ENCODE results near the gene LAMC3. TPM values are rescaled to one million over a fixed set of nuclear protein-coding genes. Genes with fewer than 3 reads are reported as not detected.
"Not testable (repeated sequence)": the region's sequence is repeated elsewhere in the genome, so short reads cannot be mapped to it uniquely, and the experiment has no call there.

The LAMC3 gene
- polyA plus RNA-seq, 1 donor, result 2.1 TPM

DNA sequence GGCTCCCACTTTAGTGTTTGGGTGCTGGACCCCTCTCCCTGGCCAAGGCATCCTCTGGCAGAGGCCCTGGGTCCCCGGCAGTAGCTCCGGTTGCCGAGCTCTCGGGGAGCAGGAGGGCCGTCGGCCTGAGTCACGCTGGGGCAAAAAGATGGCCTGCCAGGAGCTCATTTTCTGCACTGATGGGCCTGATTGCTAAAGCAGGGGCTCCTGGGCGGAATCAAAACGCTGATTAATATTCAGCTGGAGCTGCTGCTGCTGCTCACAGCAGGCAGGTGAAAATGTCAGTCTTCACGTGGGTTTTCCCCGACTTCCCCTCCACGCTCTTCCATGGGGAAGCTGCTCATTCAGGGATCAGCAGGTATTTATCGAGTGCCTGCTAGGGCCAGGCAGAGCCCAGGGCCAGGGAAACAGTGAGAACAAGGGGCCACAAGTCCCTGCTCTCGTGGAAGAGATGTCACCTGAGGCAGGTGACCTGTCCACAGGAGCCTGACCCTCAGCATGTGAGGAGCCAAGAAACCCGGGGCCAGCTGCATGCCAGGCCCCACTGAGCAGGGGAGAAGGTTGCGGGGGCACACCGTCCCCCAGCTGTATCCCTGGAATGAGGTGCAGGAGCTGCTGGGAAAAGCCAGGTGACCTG is 22.1 kb downstream of the LAMC3 start:
- no peak for DNase-seq

GRCh38 chr9:131031642-131032005 is 22.6 kb downstream of the LAMC3 start:
- DNase-seq, result no peak

GRCh38 chr9:131032384-131032783 is 23.4 kb downstream of the LAMC3 start:
- no peak for DNase-seq

- DNase-seq, result no peak
Observed at GRCh38 chr9:131033269-131034224, 24.6 kb downstream of the LAMC3 start.

GRCh38 chr9:131034268-131034667 is 25.3 kb downstream of the LAMC3 start:
- DNase-seq, result no peak

GRCh38 chr9:131034749-131035148 is 25.8 kb downstream of the LAMC3 start:
- not testable (repeated sequence) for DNase-seq

DNA sequence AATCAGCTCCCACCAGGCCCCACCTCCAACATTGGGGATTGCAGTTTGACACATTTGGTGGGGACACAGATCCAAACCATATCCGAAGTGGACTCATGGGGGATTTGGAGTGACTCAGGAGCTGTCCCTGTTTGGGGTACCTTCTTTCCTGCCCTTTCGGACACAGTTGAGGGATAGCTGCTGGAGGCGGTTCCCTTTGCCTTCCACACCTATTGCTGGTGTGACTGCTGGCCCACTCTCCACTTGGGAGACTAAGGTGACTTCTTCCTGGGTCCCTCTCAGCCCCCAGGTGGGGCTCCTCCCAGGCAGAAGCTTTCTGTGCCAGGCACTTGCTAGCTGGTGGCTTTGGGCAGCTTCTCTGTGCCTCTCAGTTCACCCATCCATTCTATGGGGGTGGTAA is 26.6 kb downstream of the LAMC3 start:
- no peak for DNase-seq

GRCh38 chr9:131036071-131036470 is 27.1 kb downstream of the LAMC3 start:
- DNase-seq, result no peak

DNA sequence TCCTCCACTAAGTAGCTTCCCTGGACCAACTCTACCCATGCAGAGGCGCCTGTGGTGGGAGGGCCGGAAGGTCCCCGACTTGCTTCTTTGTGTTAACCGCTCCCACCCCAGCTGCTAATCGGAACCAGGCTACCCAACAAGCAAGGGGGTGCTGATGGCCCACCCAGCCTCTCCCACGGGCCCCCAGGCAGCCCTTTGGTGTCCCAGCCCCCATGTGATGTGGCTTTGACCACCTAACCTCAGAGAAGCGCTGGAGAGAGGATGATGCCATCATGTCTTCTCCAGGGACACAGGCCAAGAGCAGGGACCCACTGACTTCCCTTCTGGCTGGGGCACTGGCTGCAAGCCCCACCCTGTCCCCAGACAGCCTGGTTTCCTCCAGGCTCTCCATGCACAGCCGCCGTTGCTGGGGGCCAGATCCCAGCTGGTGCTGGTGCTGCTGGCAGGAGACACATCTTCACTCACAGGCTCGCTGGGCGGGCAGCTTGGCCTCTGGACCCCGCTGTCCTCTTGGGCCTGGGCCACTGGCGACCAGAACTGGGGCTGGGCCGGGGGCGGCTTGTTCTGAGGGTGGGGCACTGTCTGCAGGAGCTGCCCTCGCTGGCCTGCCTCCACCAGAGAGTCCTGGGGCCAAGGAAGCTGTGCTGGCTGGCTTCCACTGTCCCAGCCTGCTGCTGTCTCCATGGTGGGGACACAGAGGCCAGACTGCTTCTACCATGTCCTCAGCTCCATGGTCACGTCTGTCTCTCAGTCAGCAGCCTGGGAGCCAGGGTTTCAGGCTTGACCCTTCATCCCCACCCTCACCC is 27.8 kb downstream of the LAMC3 start:
- no peak for DNase-seq

DNA sequence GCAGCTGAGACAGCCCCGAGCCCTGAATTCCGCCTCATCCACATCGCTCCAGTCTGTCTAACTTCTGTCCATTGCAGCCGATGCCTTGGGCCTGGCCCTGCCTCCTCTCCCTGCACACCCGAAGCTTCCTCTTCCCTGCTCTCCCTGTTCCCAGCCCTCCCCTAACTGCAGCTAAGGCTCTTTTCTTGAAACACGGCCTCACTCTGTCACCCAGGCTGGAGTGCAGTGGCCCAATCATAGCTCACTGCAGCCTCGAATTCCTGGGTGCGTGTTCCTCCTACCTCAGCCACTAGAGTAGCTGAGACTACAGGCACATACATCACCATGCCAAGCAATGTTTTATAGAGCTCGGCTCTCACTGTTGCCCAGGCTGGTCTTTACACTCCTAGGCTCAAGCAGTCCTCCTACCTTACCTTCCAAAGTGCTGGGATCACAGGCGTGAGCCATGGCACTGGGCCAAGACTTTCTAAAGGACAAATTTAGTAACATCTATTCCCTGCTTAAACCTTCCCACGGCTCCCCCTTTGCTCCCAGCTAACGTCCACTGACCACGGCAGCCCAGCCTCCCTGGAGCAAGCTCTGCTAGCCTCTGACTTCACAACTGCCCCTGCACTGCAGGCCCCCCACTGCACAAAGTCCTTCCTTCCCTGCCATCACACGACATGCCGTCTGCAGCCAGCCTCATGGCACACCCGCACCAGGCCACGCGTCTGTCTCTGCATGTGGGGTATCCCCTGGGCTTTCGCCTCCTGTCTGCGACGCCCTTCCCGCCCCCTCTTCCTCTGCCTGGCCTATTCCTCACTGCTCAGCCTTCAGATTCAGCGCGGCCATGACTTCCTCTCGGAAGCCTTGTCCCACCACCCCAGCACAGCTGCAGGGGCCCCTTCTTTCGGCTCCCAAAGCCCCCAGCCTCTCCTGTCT is 28.6 kb downstream of the LAMC3 start:
- no peak for DNase-seq

DNA sequence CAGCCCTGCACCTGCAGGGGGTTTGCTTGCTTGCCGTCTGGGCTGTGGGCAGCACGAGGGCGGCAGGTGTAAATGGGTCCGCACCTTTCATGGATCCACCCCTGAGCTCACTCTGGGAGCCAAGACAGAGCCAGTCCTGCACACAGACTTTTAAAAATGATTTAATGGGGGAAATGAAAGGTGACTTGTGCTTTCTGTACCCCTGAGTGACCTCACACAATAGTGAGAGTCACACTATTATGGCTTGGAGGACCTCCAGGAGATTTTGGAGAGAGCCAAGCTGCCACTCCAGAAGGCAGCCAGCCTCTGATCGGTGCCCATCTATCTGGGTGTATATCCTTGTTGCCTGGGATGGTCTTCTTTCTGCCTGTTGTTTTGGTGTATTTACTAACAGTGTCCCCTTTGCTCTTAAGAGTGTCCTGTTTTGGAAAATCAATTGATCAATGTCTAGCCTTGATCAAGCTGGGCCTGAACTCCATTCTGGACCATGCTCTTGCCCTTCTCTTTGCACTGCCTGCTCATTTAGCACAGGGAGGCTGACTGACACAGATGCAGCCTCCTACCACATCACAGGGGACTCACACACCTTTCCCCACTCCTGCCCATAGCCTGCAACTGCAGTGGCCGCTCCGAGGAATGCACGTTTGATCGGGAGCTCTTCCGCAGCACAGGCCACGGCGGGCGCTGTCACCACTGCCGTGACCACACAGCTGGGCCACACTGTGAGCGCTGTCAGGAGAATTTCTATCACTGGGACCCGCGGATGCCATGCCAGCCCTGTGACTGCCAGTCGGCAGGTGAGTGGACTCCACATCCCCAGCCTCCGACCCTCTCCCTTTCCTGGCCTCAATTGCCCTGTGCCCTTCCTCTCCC is 29.5 kb downstream of the LAMC3 start:
- no peak for DNase-seq

GRCh38 chr9:131039129-131039954 is 30.4 kb downstream of the LAMC3 start:
- DNase-seq, result no peak

DNA sequence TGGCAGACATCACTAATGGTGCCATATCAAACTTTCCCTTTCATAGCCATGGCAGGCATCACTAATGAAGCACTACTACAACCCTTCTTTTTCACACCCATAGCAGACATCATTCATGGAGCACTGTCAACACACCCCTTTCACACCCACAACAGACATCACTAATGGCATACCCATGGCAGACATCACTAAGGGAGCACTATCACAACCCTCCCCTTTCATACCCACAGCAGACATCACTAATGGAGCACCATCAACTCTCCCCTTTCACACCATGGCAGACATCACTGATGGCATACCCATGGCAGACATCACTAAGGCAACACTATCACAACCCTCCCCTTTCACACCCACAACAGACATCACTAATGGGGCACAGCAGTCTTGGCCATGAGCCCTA is 33.7 kb downstream of the LAMC3 start:
- DNase-seq, result no peak

DNA sequence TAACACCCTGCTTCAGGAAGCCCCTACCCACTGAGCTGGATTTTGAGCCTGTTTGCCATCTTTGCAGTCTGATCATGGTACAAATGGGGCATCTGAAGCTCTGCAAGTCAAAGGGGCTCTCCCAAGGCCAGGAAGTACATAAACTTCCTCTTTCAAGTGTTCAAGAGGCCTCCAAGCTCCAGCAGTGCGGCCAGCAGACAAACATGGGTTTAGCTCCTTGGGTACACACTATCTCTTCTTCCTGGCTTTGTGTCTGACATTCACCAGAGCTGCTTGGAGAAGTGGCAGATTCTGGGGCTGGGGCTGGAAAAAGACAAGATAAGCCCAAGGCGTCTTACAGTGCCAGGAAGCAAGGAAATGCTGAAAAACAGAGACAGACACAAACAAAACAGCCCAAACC is 34.1 kb downstream of the LAMC3 start:
- no peak for DNase-seq

DNA sequence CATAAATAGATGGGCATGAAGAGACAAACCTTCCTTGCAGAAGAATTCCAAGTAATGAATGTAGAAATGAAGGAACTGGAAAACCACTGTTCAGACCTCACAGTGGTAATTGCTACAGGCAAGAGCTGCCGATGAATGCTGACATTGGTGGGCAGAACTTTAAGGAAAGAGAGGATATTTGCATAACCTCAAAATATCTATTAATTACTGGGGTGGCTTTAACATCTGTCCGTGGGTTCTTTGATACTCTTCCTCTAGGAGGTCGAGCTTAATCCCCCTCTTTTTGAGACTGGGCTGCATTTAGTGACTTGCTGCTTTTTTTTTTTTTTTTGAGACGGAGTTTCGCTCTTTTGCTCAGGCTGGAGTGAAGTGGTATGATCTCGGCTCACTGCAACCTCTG is 34.7 kb downstream of the LAMC3 start:
- no peak for DNase-seq

DNA sequence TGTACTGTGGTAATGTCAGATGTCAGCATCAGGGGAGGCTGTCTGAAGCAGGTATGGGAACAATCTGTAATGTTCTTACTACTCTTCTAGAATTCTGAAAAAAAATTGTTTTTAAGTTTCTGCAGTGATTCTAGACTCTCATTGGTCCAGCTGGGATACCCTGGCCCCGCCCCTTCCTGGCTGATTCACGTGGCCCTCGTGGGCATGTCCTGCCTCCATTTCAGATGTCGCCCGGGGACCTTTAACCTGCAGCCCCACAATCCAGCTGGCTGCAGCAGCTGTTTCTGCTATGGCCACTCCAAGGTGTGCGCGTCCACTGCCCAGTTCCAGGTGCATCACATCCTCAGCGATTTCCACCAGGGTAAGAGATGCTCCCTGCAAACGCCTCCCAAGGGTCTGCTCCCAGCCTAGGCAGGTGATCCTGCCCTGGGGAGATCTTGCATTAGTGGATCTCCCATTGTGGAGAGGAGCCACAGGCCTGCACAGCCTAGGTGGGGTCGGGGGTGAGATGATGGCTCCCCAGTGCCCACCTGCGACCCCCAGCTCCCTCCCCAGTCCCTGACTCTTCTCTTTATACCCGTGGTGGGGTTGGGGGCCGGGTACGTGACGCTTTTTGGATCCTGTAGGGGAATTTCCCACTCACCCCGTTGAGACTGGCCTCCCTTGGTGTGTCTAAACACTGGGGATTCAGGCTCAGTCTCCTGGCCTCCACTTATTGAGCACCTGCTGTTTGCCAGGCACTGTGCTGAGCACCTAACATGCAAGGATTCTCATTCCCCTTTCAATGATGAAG is 36.5 kb downstream of the LAMC3 start:
- no peak for DNase-seq

- no peak for DNase-seq
Observed at GRCh38 chr9:131046093-131046380, 37.1 kb downstream of the LAMC3 start.

GRCh38 chr9:131046581-131047202 is 37.7 kb downstream of the LAMC3 start:
- peak; percentile 82 for DNase-seq

DNA sequence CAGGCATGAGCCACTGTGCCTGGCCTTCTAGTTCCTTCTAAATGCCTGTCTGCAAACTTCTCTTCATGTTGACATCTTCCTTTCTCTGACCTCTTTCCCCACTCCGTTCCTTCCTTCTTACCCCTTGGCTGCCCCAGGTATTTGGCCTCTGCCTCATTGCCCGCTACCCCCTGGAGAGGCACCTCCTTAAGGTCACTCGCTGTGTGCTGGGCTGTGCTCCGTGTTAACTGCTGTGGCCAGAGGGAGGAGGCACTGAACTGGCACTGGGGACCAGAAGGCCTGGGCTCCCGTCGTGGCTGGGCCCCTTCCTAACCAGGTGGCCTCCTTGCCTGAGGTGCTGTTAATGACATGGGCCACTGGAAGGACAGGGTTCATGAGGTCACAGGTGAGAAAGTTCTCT is 39.4 kb downstream of the LAMC3 start:
- no peak for DNase-seq
